ENCODE data around the gene STMN1.

STMN1 gene

DNA sequence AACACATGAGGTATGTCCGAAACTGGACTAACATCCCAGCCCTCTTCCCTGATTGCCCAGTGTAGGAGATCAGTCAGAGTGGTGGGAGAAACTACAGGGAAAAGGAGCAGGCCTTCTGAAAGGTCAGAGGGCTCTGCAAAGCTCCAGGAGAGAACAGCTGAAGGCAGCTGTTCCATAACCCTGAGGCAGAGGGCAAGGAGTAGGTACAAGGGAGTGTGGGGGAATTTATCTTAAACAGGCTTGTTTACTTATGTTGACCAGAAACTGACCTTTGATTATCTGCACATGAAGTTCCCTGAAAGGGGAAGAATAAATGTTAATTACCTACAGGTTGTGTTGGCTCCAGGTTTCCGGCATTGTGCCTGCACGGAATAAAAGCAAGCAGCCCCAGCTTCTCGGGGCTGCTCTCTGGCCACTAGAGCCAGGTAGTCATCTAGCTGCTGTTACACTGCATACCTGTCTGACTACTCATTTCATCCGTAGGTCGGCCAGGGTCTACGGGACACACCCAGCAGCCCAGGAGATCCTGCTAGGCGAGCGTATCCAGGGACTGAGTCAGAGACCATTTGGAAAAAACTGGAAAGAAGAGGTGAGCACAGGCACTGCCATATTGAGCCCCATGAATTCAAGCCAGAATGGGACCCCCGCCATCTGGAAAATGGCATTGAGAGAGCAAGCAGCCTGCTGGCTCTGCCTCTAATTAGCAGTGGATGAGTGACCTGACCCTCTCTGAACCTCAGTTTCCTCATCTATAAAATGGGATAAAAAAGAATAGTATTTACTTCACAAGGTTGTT is 15.8 kb downstream of the STMN1 start:
- no peak for DNase-seq

DNA sequence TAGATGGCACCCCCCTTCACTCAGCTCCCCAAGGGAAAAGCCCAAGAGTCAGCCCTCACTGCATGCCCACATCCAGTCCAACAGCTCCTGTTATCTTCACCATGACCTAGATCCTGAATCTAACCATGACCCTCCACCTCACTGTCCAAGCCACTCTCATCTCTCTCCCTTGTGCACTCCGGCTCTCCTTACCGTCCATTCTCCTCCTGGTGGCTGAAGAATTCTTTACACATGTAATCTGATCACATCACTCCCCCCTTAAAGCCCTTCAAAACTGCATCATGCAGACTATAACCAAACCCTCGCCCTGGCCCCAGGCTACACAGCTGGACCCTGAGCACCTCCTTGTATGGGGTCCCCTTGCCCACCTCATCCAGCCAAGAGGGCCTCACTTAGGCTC is 16.7 kb downstream of the STMN1 start:
- DNase-seq, result no peak

DNA sequence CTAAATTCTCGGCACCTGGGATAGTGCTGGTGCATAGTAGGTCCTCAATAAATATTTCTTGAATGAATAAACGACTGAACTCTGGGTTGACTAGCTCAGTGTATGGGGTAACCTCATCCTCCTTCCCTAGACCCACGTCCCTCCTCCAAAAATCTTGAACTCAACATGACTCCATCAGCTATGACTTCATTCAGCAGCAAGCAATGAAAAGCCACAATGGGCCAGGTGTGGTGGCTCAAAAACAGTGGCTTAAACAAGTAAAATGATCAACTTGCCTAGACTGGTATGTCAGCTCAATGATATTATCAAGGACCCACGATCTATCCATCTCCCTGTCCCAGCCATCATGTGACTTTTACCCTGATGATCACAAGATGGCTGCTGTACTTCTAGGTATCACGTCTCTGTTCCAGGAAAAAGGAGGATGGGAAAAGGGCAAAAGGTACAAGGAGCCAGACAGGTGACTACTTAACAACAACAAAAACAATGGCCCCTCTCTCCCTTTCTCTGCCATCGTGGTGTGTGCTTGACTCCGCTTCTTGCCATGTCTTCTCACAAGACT is 17.7 kb downstream of the STMN1 start:
- DNase-seq, result no peak

DNA sequence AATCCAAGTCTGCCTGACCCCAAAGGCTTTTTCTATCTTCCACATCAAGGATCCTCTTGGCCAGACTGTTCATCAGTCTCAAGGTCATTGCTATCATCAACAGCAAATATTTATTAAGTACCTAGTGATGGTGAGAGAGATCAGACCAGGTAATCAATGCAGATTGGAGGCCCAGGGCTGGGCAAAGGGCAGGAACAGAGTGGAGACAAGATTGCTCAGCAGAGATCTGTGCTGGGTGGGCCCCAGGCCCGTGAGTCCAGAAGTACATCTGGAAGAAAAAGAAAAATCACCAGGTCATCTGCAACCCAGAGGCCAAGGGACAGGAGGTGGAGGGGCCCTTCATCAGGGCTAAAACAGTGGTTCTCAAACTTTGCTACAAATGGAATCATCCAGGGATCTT is 20.6 kb downstream of the STMN1 start:
- DNase-seq, result no peak

DNA sequence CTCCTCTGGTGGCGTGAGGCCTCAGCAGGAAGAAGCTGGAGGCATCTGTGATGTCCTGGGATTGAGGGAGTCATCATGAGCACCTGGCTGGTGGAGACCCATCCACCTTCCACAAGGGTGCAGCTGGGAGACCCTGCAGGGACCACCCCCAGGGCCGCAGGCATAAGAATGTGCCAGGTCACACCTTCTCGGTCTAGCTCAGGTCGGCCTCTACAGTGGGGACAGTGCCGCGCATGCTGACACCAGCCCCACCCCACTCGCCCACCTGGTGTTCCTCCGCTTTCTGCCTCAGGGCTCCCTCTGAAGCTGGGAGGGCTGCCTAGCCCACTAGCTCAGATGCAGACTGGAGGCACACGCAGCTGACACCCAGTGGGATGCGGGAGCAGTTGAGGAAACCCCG is 25.0 kb downstream of the STMN1 start:
- DNase-seq, result no peak

DNA sequence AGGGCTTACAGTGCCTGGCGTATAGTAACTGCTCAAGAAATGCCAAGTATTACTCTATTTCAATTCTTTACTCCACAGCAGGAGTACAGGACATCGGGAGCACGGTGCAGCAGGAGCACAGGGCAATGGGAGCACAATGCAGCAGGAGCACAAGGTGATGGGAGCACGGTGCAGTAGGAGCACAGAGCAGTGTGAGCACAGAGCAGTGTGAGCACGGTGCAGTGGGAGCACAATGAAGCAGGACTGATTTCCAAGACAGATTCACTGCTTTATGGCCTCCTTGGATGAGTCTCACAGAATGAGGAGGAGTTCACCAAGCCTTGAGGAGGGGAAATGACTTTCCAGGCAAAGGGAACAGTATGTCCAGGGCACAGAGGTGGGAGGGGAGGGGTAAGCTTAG is 25.7 kb downstream of the STMN1 start:
- DNase-seq, result no peak

DNA sequence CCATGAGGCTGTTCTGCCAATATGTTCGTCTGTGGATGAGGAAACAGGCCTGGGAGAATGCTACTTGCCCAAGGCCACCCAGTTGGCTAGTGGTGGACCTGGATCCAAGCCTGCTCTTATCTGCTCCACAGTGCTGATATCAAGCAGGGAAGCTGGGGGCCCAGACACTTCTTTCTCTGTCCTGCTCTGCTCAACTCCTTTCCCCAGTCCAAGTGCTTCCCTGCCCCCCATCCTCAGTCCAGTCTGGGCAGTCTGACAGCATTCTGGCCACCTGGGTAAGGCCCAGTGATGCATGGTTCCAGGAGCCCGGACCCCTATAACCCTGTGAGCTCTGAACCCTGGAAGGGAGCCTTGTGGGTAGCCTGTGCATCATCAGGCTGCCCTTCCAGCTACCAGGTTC is 26.5 kb downstream of the STMN1 start:
- DNase-seq, result no peak

DNA sequence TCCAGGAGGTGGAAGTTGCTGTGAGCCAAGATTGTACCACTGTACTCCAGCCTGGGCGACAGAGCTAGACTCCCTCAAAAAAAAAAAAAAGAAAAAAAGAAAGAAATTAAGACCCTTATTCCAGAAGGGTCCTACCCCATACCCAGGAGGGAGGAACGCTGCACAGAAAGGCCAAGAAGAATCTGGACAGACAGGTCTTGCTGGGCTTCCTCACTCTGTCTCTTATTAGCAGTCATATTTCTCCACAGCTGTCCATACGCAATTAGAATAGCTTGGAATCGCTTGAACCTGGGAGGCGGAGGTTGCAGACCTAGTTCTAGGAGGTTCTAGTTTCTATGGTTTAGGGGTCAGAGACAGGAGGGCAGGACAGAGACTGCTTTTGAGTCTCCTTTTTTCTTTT is 27.5 kb downstream of the STMN1 start:
- DNase-seq, result no peak

DNA sequence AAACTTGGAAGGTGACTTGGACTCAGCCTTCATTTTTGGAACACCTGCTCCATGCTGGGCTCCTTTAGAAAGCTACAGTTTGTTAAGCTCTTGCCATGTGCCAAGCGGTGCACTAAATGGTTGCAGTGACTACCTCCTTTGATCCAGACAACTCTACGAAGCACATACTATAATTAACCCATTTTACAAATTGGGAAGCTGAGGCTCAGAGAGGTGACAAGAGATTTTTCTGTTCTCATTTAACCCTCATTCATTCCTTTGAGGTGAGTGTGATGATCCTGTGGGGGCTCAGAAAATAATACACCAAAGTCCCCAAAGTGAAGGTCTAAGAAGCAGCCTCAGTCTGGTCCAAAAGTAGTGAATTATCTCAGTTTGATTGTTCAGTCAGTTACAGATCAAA is 29.1 kb downstream of the STMN1 start:
- no peak for DNase-seq

DNA sequence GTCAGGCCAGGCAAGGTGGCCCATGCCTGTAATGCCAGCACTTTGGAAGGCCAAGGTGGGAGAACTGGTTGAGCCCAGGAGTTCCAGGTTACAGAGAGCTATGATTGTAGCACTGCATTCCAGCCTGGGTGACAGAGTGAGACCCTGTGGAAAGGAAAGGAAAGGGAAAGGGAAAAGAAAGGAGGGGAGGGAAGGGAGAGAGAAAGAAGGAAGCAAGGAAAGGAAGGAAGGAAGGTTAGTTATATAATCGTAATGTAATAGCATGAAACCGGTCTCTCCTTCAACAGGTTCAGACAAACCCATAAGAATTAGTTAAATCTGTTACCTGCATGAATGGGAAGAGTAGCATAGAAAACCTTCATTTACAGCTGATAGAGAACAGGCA is 29.5 kb downstream of the STMN1 start:
- DNase-seq, result no peak

DNA sequence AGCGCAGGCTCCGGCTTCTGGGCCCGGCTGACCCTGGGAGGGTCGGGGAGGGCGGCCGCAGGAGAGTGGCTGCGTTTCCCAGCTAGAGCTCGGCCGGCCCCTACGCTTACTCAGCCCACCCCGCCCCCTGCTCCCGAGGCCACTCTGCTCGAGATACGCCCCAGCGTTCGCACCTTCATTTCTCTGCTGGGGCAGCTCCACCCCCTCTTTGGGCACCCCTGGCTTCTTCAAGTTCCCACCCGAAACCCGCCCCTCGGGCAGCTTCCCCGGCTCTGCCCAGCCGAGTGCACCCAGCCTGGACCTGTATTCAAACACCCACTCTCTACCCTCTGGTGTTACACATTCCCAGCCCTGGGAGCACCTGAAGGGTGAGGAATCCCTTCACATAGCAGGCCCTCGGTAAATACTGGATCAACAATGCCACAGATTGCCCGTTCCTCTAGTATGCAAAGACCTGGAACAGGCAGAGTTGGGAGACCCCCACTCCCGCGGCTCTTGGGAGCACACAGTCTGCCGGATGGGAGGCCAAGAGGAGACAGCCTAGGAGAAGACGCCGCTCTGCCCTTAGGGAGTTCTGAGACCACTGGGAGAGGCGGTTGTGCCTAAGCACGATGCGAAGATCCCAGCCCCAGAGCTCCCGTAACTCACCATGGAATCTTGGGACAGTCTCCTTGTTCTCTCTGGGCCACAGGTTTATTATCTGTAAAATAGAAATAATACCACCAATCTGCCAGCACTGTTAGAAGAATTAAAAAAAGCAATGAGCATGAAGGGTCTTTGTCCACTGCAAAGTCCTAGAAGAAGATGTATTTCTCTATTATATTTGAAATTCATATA is 30.1 kb downstream of the STMN1 start:
- DNase-seq, result peak; percentile 31

DNA sequence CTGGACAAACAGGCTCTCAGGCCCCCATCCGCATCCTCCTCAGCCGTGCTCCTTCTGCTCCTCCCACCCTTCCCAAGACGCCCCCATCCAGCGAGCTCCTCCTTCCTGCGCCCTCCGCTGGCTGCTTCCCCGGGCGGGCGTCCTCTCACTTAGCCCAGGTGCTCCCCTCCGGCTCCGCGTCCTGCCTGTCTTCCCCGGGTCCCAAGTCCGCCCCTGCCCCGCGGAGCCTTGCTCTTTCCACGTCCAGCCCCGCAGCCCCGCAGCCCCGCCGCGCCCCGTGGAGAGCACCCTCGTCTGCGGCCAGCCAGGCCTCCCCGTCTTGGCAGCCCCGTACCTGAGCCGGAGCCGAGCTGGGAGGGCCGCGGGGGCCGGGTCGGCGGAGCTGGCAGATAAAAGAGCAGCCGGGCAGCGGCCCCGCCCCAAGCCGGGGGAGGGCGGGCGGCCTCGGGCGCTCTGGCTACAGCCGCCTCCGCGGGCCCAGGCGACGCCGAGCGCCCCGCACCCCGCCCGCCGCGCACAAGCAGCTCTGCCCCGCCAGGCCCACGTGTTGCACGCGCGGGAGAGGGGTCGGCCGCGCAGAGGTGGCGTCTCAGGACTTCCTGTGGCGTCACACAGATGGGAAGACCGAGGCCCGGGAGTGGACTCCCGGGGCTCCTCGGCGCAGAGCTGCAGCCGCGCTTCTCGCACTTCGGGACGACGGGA is 30.9 kb downstream of the STMN1 start, which contains the start of gene PAQR7:
Gene PAQR7 (minus strand): TSS at position 555 of the 702 bp plus-strand sequence. CDS start 11,869 bp downstream, outside the sequence.
- peak; percentile 68 for DNase-seq

DNA sequence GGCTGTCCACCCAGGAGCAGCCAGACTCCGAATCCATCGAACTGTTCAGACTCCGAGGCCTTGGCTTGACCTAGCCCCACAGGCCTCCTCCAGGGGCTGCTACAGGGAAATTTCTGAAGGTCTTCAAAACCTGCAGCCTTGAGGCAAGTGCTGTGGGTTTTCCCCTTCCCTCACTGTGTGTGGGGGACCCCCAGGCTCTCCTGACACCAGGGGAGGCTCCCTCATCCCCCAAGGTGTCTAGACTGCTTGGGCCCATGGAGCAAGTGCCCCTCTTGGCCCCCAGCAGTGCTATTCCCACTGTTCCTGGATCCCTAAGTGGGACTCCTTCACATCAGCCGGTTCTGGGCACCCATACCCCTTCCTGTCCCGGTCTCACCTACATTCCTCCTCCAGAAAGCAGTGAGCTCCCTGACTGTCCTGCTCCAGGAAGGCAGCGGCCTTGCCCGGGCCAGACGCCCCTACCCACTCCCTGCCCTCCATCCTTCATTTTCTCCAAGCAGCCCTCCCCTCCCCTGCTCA is 31.5 kb downstream of the STMN1 start:
- DNase-seq, result no peak

DNA sequence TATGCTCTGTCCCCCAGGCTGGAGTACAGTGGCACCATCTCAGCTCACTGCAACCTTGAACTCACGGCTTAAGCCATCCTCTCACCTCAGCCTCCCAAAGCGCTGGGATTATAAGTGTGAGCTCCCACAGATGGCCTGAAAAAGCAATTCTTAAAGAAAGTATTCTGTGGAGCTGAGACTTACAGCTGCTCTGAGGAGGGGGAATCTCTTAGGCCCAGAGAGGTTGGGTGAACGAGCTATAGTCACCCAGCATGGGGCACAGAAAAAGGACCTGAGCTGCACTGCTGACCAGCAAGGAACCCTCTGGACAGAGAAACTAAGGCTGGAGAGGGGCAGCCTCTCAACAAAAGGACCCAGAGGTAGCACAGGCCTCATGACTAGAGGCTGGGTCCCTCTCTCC is 32.0 kb downstream of the STMN1 start:
- no peak for DNase-seq

DNA sequence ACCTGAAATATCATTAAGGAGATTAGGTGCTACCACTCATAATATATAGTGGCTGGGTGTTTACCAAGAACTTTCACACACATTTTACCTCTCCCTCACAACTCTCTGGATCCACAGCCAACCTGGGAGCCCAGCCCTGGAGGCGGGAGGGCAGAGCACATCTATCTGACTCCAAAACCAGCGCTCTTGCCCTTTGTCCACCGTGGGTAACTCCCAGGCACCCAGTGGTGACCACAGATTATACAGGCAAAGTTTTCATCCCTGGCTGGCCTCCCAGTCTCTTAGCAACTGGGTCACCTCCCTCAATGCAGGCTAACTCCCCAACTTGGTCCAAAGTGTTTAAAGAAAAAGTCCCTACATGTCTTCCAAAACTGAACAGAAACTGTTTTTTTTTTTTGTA is 33.1 kb downstream of the STMN1 start:
- no peak for DNase-seq

DNA sequence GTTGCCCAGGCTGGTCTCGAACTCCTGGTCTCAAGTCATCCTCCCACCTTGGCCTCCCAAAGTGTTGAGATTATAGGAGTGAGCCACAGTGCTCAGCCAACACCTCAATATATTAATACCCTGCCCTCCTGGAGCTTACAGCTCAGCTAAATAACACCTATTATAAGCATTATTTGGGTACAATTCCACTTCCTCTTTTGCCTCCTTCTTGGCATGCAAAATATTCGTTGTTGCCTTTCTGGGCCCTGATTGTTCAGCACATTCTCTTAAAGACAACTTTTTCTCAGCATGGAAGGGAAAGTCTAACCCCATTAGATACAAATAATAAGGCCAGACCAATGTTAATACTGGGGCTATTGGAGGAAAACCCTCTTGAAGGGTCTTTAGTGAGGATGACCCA is 33.5 kb downstream of the STMN1 start:
- no peak for DNase-seq

DNA sequence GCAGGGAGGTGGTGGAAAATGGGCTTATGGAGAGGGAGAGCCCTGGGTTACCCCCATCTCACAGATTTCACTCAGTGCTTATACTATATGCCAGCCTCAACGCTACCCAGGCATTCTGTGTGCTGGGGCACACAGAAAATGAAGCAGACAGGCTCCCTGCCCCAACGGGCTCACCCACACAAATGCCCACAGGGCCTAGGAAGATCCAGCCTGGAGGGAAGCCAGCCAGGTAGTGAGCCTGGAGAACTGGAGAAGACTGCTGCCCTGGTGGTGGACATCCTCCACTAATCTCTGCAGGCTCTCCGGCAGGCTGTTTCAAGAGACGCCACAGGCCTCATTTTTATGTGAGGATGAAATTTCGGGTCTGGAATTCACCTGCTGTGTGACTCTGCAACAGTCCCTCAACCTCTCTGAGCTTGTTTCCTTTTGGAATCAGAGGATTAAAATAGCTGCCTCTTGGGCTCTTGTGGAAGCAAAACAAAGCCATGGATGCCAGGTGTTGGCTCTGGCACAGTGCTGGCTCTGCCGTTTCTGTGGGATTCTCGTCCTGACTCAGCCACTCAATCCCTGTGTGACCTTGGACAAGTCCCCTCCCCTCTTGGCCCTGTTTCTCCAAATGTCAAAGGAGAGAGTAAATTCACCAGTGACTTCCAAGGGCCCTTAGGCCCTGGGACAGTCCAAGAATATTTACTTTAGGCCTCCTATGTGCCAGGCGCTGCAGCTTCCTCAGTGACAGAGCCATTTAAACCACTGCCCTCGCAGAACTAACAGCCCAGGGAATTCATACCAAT is 34.3 kb downstream of the STMN1 start:
- no peak for DNase-seq

DNA sequence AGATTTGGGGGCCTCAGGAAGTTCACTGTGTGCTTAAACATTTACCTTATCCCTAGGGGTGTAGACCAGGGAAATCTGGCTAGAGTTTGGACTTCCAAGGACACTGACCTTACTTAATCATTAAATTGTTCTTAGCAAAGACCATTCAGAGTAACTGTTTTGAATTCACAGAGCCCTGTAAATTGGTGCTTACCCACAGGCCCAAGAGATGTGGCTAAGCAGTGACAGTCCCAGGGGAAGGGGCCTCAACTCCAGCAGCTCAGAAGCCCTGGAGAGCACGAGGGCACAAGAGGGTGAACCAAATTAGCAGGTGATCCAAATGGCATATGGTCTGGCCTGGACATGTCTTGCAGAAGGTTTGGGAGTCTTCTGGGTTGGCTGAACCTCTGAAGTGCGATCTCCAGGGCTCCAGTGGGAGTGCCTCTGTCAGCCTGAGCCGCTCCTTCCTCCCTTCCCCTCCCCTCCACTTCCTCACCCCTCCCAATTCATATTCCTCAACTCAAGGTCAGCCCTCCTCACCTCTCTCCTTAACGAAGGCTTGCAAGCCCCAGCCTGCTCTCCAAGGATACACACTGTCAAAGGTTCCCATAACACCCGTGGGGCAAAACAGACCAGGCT is 35.0 kb downstream of the STMN1 start:
- no peak for DNase-seq

DNA sequence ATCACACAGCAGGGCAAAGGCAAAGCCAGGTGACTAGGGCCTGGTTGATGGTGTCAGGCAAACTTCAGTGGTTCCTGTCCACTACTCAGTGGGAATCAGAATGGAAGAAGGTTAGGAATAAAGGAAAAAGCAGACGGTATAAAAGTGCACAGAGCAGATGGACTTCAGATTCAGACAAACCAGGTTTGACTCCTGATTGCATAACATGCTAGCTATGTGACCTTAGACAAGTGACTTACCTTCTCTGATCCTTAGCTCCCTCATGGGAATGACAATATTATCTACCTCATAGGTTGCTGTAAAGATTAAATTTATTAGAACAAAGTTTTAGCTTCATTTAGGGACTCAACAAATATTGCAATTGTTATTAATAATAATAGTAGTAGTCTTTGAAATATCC is 35.6 kb downstream of the STMN1 start:
- no peak for DNase-seq

DNA sequence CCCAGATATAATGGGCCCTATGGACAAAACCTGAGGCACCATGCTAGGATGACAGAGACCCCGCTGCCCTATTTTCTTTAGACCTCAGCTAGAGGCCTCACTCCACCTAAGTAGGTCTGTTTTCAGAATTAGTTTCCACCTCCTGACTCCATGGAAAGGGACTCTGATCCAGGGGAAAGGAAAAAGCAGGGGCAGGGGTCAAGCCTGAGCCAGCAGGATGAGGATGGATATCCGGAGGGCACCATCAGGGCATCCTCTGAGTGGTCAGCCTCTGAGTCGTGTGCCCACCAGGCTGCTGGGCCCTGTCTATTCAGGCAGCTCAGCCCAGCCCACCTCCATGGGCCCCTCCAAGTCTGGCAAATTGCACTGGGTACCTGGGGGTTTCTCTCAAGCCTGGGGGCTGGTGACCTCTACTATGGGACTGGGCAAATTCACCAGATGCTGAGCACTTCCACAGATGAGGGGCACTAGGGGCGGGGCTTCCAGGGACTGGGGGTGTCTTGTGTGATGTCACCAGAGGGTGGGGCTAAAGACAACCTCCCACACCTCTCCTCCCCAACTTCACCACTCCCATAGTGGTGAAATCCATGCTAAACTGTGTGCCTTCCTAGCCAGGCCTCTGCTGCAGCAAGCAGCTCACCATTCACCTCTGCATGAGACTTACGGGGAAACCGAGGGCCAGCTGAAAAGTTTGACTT is 36.2 kb downstream of the STMN1 start:
- no peak for DNase-seq
